Prostate gland (tissue), 2 donors: Measurements from ENCODE around the gene ZSCAN30. TPM values are rescaled to one million over a fixed set of nuclear protein-coding genes. Genes with fewer than 3 reads are reported as not detected.

Experiments
- DNase-seq: peaks from one replicate; pipeline ENCODE4 v3.0.0-alpha.2; 2019; ENCODE audit warnings: low spot score
- H3K27ac ChIP-seq, 2 donors: fragments of 200-600 bp; sonication (generic); 2 replicates each; pipeline ENCODE4 v1.5.1; 2017 to 2019
- H3K27me3 ChIP-seq: fragments of 200-600 bp; sonication (generic); replicated peaks from 2 replicates; pipeline ENCODE4 v1.5.1; 2019; ENCODE audit not compliant: insufficient read depth
- H3K36me3 ChIP-seq, 2 donors: fragments of 200-600 bp; sonication (generic); 1 replicate in 1 of 2; 2 replicates in 1 of 2; pipeline versions ENCODE4 v1.5.1 to v1.8.1; 2017 to 2019
- H3K4me1 ChIP-seq: fragments of 200-600 bp; sonication (generic); replicated peaks from 2 replicates; pipeline ENCODE4 v1.5.1; 2019
- H3K4me3 ChIP-seq, 2 donors: fragments of 200-600 bp; sonication (generic); 2 replicates each; pipeline ENCODE4 v1.5.1; 2017 to 2019
- H3K9me3 ChIP-seq: fragments of 200-600 bp; sonication (generic); 2 replicates; pipeline ENCODE4 v1.5.1; 2017
- CTCF ChIP-seq, 4 experiments: fragments of 200-600 bp in 2 of 4; fragments of 450-650 bp in 2 of 4; sonication (generic) in 2 of 4; IDR thresholded peaks; 1 replicate in 3 of 4; 2 replicates in 1 of 4; pipeline ENCODE4 v1.5.1; 2016 to 2019; ENCODE audit warnings: antibody characterized with exemption in 4 of 4, mild to moderate bottlenecking in 2 of 4, moderate library complexity in 2 of 4
- POLR2A ChIP-seq: fragments of 450-650 bp; IDR thresholded peaks from one replicate; pipeline ENCODE4 v1.6.1; 2016; ENCODE audit warnings: antibody characterized with exemption, mild to moderate bottlenecking
- POLR2AphosphoS5 ChIP-seq: sonication (generic); formaldehyde crosslinking; IDR thresholded peaks from one replicate; pipeline ENCODE4 v1.6.1; 2017; ENCODE audit warnings: antibody characterized with exemption
- WGBS: methylation state at CpG from one replicate; pipeline ENCODE4 v1.1.5; 2018; 5-methylcytosine and 5-hydroxymethylcytosine counted together
- intact Hi-C: fragments of 100-400 bp; cut with DNase I; formaldehyde crosslinking; loops from one replicate; pipeline ENCODE4 v1.14.2; 2022
- total RNA-seq, 2 donors: library from RNA; depleted of rRNA; stranded (reverse); fragments of >200 nt; gene quantifications; one replicate each; pipeline ENCODE4 v1.1.0, GENCODE V29; 2016

Gene ZSCAN30
- total RNA-seq, 2 donors from 2014 or later = 18.3 to 21.3 TPM

GRCh38 chr18:35264409-35264808 lies 25.6 kb downstream of the ZSCAN30 start:
- Histone ChIP-seq H3K27ac (no peak overlapping the region), H3K27me3 (no peaks in the 10 kb centered on the region), H3K9me3 (no peaks in the 10 kb centered on the region), H3K36me3 (no peaks in the 10 kb centered on the region), H3K4me1 (no peaks in the 10 kb centered on the region), H3K4me3 (no peak overlapping the region)
- intact Hi-C loops = no loop called here
- no peak for TF ChIP-seq CTCF (IDR thresholded peaks at IDR 0.05)
- no peak for TF ChIP-seq POLR2A
- TF ChIP-seq POLR2AphosphoS5 = no peak
- WGBS = 91% methylated on average over 2 of the region's 2 CpGs
- no peak for DNase-seq

- no peaks in the 10 kb centered on the region for H3K27me3 ChIP-seq
- no peak overlapping the region for H3K4me3 ChIP-seq
- intact Hi-C loops = no loop called here
- H3K27ac ChIP-seq = no peak overlapping the region
- H3K9me3 ChIP-seq = no peaks in the 10 kb centered on the region
- H3K36me3 ChIP-seq = peaks cover 0 to 3% of the 10 kb centered on the region in 2 donors
- H3K4me1 ChIP-seq = no peaks in the 10 kb centered on the region
- DNase-seq = no peak
- TF ChIP-seq POLR2AphosphoS5 (no peak), CTCF (IDR thresholded peaks at IDR 0.05) (no peak), POLR2A (no peak)
- 97% methylated on average over 3 of the region's 3 CpGs for WGBS
Observed at GRCh38 chr18:35256947-35257346, 33.1 kb downstream of the ZSCAN30 start.

GRCh38 chr18:35253655-35254287 lies 36.3 kb downstream of the ZSCAN30 start:
- no peak overlapping the region for H3K4me3 ChIP-seq
- no peaks in the 10 kb centered on the region for H3K27me3 ChIP-seq
- no peaks in the 10 kb centered on the region for H3K4me1 ChIP-seq
- no peak for DNase-seq
- peaks cover 0 to 3% of the 10 kb centered on the region in 2 donors for H3K36me3 ChIP-seq
- no peak overlapping the region for H3K27ac ChIP-seq
- TF ChIP-seq POLR2AphosphoS5 (no peak), CTCF (IDR thresholded peaks at IDR 0.05) (no peak), POLR2A (no peak)
- 95% methylated on average over 4 of the region's 4 CpGs for WGBS
- intact Hi-C loops = no loop called here
- H3K9me3 ChIP-seq = no peaks in the 10 kb centered on the region

- no peaks in the 10 kb centered on the region for H3K4me1 ChIP-seq
- WGBS = 96% methylated on average over 1 of the region's 1 CpG
- no peaks in the 10 kb centered on the region for H3K9me3 ChIP-seq
- intact Hi-C loops = no loop called here
- DNase-seq = no peak
- no peak overlapping the region for H3K4me3 ChIP-seq
- H3K36me3 ChIP-seq = peaks cover 0 to 3% of the 10 kb centered on the region in 2 donors
- TF ChIP-seq CTCF (IDR thresholded peaks at IDR 0.05) = no peak
- no peak for TF ChIP-seq POLR2A
- TF ChIP-seq POLR2AphosphoS5 = no peak
- no peaks in the 10 kb centered on the region for H3K27me3 ChIP-seq
- H3K27ac ChIP-seq = no peak overlapping the region
Observed at GRCh38 chr18:35252466-35252865, 37.6 kb downstream of the ZSCAN30 start.

- H3K27me3 ChIP-seq = no peaks in the 10 kb centered on the region
- H3K4me3 ChIP-seq = no peak overlapping the region
- intact Hi-C loops = no loop called here
- 96% methylated on average over 6 of the region's 6 CpGs for WGBS
- no peak overlapping the region for H3K27ac ChIP-seq
- peaks cover 6 to 9% of the 10 kb centered on the region in 2 donors for H3K36me3 ChIP-seq
- H3K9me3 ChIP-seq = no peaks in the 10 kb centered on the region
- no peak for DNase-seq
- TF ChIP-seq POLR2AphosphoS5 = no peak
- no peak for TF ChIP-seq POLR2A
- no peak for TF ChIP-seq CTCF (IDR thresholded peaks at IDR 0.05)
- H3K4me1 ChIP-seq = no peaks in the 10 kb centered on the region
Observed at GRCh38 chr18:35248429-35248828, 41.6 kb downstream of the ZSCAN30 start.
